D341Med (cell line): ENCODE data around the gene LARP1.
"Not testable (repeated sequence)": the region's sequence is repeated elsewhere in the genome, so short reads cannot be mapped to it uniquely, and the experiment has no call there.

ENCODE experiments used
- DNase-seq: peaks from one replicate; pipeline ENCODE4 v3.0.0; 2012; ENCODE audit warnings: low spot score

The LARP1 gene

GRCh38 chr5:154829181-154829588, 74.0 kb downstream of the LARP1 start:
- no peak for DNase-seq

- DNase-seq, result no peak
Measured at GRCh38 chr5:154829589-154830218, 74.5 kb downstream of the LARP1 start.

GRCh38 chr5:154830219-154830595, 75.0 kb downstream of the LARP1 start:
- no peak for DNase-seq

GRCh38 chr5:154830596-154830995, 75.4 kb downstream of the LARP1 start:
- DNase-seq, result no peak

GRCh38 chr5:154831451-154831850, 76.3 kb downstream of the LARP1 start:
- no peak for DNase-seq

- not testable (repeated sequence) for DNase-seq
Measured at GRCh38 chr5:154832804-154833203, 77.6 kb downstream of the LARP1 start.

GRCh38 chr5:154834053-154834452, 78.9 kb downstream of the LARP1 start:
- DNase-seq, result no peak

- not testable (repeated sequence) for DNase-seq
Measured at GRCh38 chr5:154835701-154836052, 80.5 kb downstream of the LARP1 start.

GRCh38 chr5:154836225-154836624, 81.0 kb downstream of the LARP1 start:
- DNase-seq, result no peak

- no peak for DNase-seq
Measured at GRCh38 chr5:154837009-154837901, 82.1 kb downstream of the LARP1 start.

GRCh38 chr5:154840435-154841272, 85.5 kb downstream of the LARP1 start:
- DNase-seq, result no peak

GRCh38 chr5:154841273-154841661, 86.1 kb downstream of the LARP1 start:
- DNase-seq, result no peak

GRCh38 chr5:154842689-154843530, 87.7 kb downstream of the LARP1 start:
- no peak for DNase-seq

GRCh38 chr5:154844809-154845208, 89.6 kb downstream of the LARP1 start:
- no peak for DNase-seq

GRCh38 chr5:154849264-154849785, 94.1 kb downstream of the LARP1 start:
- DNase-seq, result no peak

- no peak for DNase-seq
Measured at GRCh38 chr5:154849791-154850201, 94.6 kb downstream of the LARP1 start.

GRCh38 chr5:154850255-154851062, 95.3 kb downstream of the LARP1 start, which contains the start of gene FAXDC2:
Gene FAXDC2 (minus strand): TSS chr5:154850603. CDS start chr5:154838178, 12,425 bp downstream.
- DNase-seq, result no peak

- DNase-seq, result no peak
Measured at GRCh38 chr5:154851351-154851750, 96.2 kb downstream of the LARP1 start.

- peak; percentile 89 for DNase-seq
Measured at GRCh38 chr5:154857530-154858296, 102.5 kb downstream of the LARP1 start.
